Caco-2 (cell line): ENCODE measurements around the gene OLFML1. TPM values are rescaled to one million over a fixed set of nuclear protein-coding genes. Genes with fewer than 3 reads are reported as not detected.
A peak's percentile ranks its signal among the peaks of the same experiment; 100 is the strongest.

Experiments used
- BruUV-seq: library from RNA; stranded (reverse); fragments of 400-500 nt; replicated peaks from 2 replicates; lab custom pipeline; 2021; lab: Mats Ljungman, UMichigan
- CTCF ChIA-PET: fragments of 300-600 bp; sonication (Branson Sonifier 250); formaldehyde crosslinking; loops from one replicate; lab custom pipeline; 2022; ENCODE audit warnings: antibody characterized with exemption; lab: Charles Lee
- POLR2A ChIA-PET: fragments of 300-600 bp; sonication (Branson Sonifier 250); formaldehyde crosslinking; loops from one replicate; lab custom pipeline; 2022; ENCODE audit warnings: antibody characterized with exemption; lab: Charles Lee
- DNase-seq, 2 experiments: peaks; one replicate each; pipeline versions ENCODE4 v3.0.0 to v3.0.0-alpha.2; 2020 to 2022
- H3K27me3 ChIP-seq: replicated peaks from 2 replicates; pipeline ENCODE4 v1.6.0; 2011; ENCODE audit warnings: low read length; ENCODE audit not compliant: control insufficient read depth, insufficient read depth
- H3K36me3 ChIP-seq: 2 replicates; pipeline ENCODE4 v1.5.1; 2011; ENCODE audit warnings: low read length; ENCODE audit not compliant: control insufficient read depth, insufficient read depth
- H3K4me1 ChIP-seq: fragments of 250-450 bp; sonication (Bioruptor Pico); 2 replicates; pipeline ENCODE4 v1.5.1; 2020; ENCODE audit warnings: mild to moderate bottlenecking
- H3K4me3 ChIP-seq: 2 replicates; pipeline ENCODE4 v1.5.1; 2011; ENCODE audit warnings: low read depth, mild to moderate bottlenecking, control low read depth, low read length
- H3K9me3 ChIP-seq: fragments of 250-450 bp; sonication (Bioruptor Pico); 2 replicates; pipeline ENCODE4 v1.5.1; 2020; ENCODE audit warnings: mild to moderate bottlenecking, moderate library complexity
- H3K27ac Mint-ChIP-seq: one replicate; pipeline ENCODE4 v1.8.0; 2022; ENCODE audit warnings: mixed read lengths; ENCODE audit not compliant: unreplicated experiment
- H3K27me3 Mint-ChIP-seq: one replicate; pipeline ENCODE4 v1.8.0; 2022; ENCODE audit warnings: mixed read lengths; ENCODE audit not compliant: insufficient read depth, unreplicated experiment
- H3K36me3 Mint-ChIP-seq: one replicate; pipeline ENCODE4 v1.8.0; 2022; ENCODE audit warnings: mild to moderate bottlenecking, mixed read lengths; ENCODE audit not compliant: insufficient read depth, unreplicated experiment
- H3K4me1 Mint-ChIP-seq: one replicate; pipeline ENCODE4 v1.8.0; 2022; ENCODE audit warnings: low read depth, mixed read lengths; ENCODE audit not compliant: unreplicated experiment
- H3K4me3 Mint-ChIP-seq: one replicate; pipeline ENCODE4 v1.8.0; 2022; ENCODE audit warnings: mild to moderate bottlenecking, moderate library complexity, mixed read lengths; ENCODE audit not compliant: unreplicated experiment
- H3K9me3 Mint-ChIP-seq: one replicate; pipeline ENCODE4 v1.8.0; 2022; ENCODE audit warnings: mixed read lengths; ENCODE audit not compliant: unreplicated experiment
- CTCF ChIP-seq, 2 experiments: fragments of 200-600 bp in 1 of 2; IDR thresholded peaks; 1 replicate in 1 of 2; 2 replicates in 1 of 2; pipeline versions ENCODE4 v1.5.1 to v1.8.0; 2011 to 2022; ENCODE audit warnings: antibody characterized with exemption in 1 of 2, control low read depth in 1 of 2, inconsistent platforms in 1 of 2, low read depth in 1 of 2, low read length in 1 of 2, mild to moderate bottlenecking in 1 of 2, moderate library complexity in 1 of 2; ENCODE audit not compliant: insufficient read depth in 1 of 2, severe bottlenecking in 1 of 2, unreplicated experiment in 1 of 2
- intact Hi-C: fragments of 100-400 bp; cut with micrococcal nuclease; formaldehyde crosslinking; loops from one replicate; pipeline ENCODE4 v1.10.0; 2022; ENCODE audit not compliant: unreplicated experiment
- total RNA-seq: library from RNA; stranded (reverse); gene quantifications from 2 replicates; pipeline ENCODE4 v1.2.3, GENCODE V29; 2022

OLFML1 gene
- total RNA-seq, 1 experiment from 2014 or later, result 1.8 TPM

- no peaks in the 10 kb centered on the region for H3K9me3 Mint-ChIP-seq
- peaks cover 5% of the 10 kb centered on the region for H3K36me3 Mint-ChIP-seq
- no peak for DNase-seq
- no peak overlapping the region for H3K27ac Mint-ChIP-seq
- no peak overlapping the region for H3K4me3 ChIP-seq
- no peaks in the 10 kb centered on the region for H3K27me3 ChIP-seq
- H3K4me1 ChIP-seq, result no peaks in the 10 kb centered on the region
- no peaks in the 10 kb centered on the region for H3K9me3 ChIP-seq
- H3K27me3 Mint-ChIP-seq, result peaks cover 9% of the 10 kb centered on the region
- BruUV-seq, result no TSS peak
- CTCF ChIA-PET, result interaction anchor here (3.1 to 3.4 kb wide), 2 partner anchors 91 to 346 kb away, joined by 14 to 25 read pairs; no protein-coding TSS in a partner anchor
- H3K4me3 Mint-ChIP-seq, result no peak overlapping the region
- intact Hi-C loops, result loop anchor here (5.0 kb wide), 1 partner anchor 223 kb away; no protein-coding TSS in a partner anchor
- H3K36me3 ChIP-seq, result no peaks in the 10 kb centered on the region
- POLR2A ChIA-PET, result no interaction called here
- no peak for TF ChIP-seq CTCF (IDR thresholded peaks at IDR 0.05; ENCODE audit: insufficient read depth in 1 of 2, low read depth in 1 of 2, low read length in 1 of 2, severe bottlenecking in 1 of 2, unreplicated experiment in 1 of 2)
- H3K4me1 Mint-ChIP-seq, result peaks cover 4% of the 10 kb centered on the region
Observed at GRCh38 chr11:7444091-7444981, 41.0 kb upstream of the OLFML1 start.

GRCh38 chr11:7445564-7445963, 39.7 kb upstream of the OLFML1 start:
- no peaks in the 10 kb centered on the region for H3K36me3 ChIP-seq
- H3K4me3 ChIP-seq, result no peak overlapping the region
- intact Hi-C loops, result no loop called here
- H3K4me1 ChIP-seq, result no peaks in the 10 kb centered on the region
- no peak for DNase-seq
- POLR2A ChIA-PET, result no interaction called here
- no peaks in the 10 kb centered on the region for H3K9me3 ChIP-seq
- H3K27me3 ChIP-seq, result no peaks in the 10 kb centered on the region
- CTCF ChIA-PET, result no interaction called here
- Mint-ChIP-seq H3K4me1 (peaks cover 7% of the 10 kb centered on the region), H3K27ac (no peak overlapping the region), H3K4me3 (no peak overlapping the region), H3K27me3 (peaks cover 5% of the 10 kb centered on the region), H3K36me3 (peaks cover 5% of the 10 kb centered on the region), H3K9me3 (no peaks in the 10 kb centered on the region)
- BruUV-seq, result no TSS peak
- no peak for TF ChIP-seq CTCF (IDR thresholded peaks at IDR 0.05; ENCODE audit: insufficient read depth in 1 of 2, low read depth in 1 of 2, low read length in 1 of 2, severe bottlenecking in 1 of 2, unreplicated experiment in 1 of 2)

- H3K4me1 Mint-ChIP-seq, result peaks cover 7% of the 10 kb centered on the region
Observed at GRCh38 chr11:7448201-7448600, 37.1 kb upstream of the OLFML1 start.

More at GRCh38 chr11:7448201-7448600, 37.1 kb upstream of the OLFML1 start:
- CTCF ChIA-PET, result interaction anchor here (0.6 kb wide), 1 partner anchor 906 kb away, joined by 5 read pairs; no protein-coding TSS in a partner anchor
- H3K4me3 Mint-ChIP-seq, result no peak overlapping the region
- TF ChIP-seq CTCF (IDR thresholded peaks at IDR 0.05; ENCODE audit: insufficient read depth in 1 of 2, low read depth in 1 of 2, low read length in 1 of 2, severe bottlenecking in 1 of 2, unreplicated experiment in 1 of 2), result peak in 1 of 2 experiments; percentile 1
- no peak overlapping the region for H3K27ac Mint-ChIP-seq
- peaks cover 5% of the 10 kb centered on the region for H3K27me3 Mint-ChIP-seq
- intact Hi-C loops, result no loop called here
- no peaks in the 10 kb centered on the region for H3K27me3 ChIP-seq
- no TSS peak for BruUV-seq
- no peaks in the 10 kb centered on the region for H3K9me3 ChIP-seq
- H3K36me3 ChIP-seq, result no peaks in the 10 kb centered on the region
- peaks cover 5% of the 10 kb centered on the region for H3K36me3 Mint-ChIP-seq
- H3K4me1 ChIP-seq, result no peaks in the 10 kb centered on the region
- POLR2A ChIA-PET, result no interaction called here
- no peak overlapping the region for H3K4me3 ChIP-seq
- no peaks in the 10 kb centered on the region for H3K9me3 Mint-ChIP-seq
- DNase-seq, result no peak
